Colonic mucosa (tissue), 4 donors: ENCODE measurements around the gene FNIP2. TPM values are rescaled to one million over a fixed set of nuclear protein-coding genes. Genes with fewer than 3 reads are reported as not detected.

Source experiments
- DNase-seq: peaks from one replicate; pipeline ENCODE4 v3.0.0-alpha.2; 2020
- H3K27ac ChIP-seq: fragments of 200-600 bp; one replicate; pipeline ENCODE4 v1.8.0; 2021
- H3K27me3 ChIP-seq: fragments of 200-600 bp; one replicate; pipeline ENCODE4 v1.8.0; 2021
- H3K36me3 ChIP-seq: fragments of 200-600 bp; one replicate; pipeline ENCODE4 v1.8.0; 2021
- H3K4me1 ChIP-seq: fragments of 200-600 bp; one replicate; pipeline ENCODE4 v1.8.0; 2021; ENCODE audit warnings: mild to moderate bottlenecking
- H3K4me3 ChIP-seq: fragments of 200-600 bp; one replicate; pipeline ENCODE4 v1.8.0; 2021
- H3K9ac ChIP-seq, 2 donors: one replicate each; pipeline ENCODE4 v1.7.0; 2013; ENCODE audit warnings: control low read depth in 2 of 2, low read depth in 2 of 2, low read length in 2 of 2
- H3K9me3 ChIP-seq: fragments of 200-600 bp; one replicate; pipeline ENCODE4 v1.8.0; 2021
- CTCF ChIP-seq: fragments of 200-600 bp; IDR thresholded peaks from one replicate; pipeline ENCODE4 v1.8.0; 2022; ENCODE audit warnings: antibody characterized with exemption, mild to moderate bottlenecking
- intact Hi-C: fragments of 100-400 bp; cut with DNase I; formaldehyde crosslinking; loops from one replicate; pipeline ENCODE4 v1.14.1; 2022
- total RNA-seq, 2 donors: library from RNA; stranded (reverse); fragmentation: NEBNext Ultra II Directional in 1 of 2; extraction: Animal tissue kit (Norgen Biotek cat#: 25700) in 1 of 2; gene quantifications; one replicate each; pipeline ENCODE4 v1.2.1, GENCODE V29; 2021
- donor health status: healthy.
- donor health status: DM: no; HTN: no; CAD: no.
- donor health status: DM: no; HTN: no; CAD: no.

FNIP2 gene
- total RNA-seq, 2 donors from 2014 or later = 56.2 to 89.6 TPM

DNA sequence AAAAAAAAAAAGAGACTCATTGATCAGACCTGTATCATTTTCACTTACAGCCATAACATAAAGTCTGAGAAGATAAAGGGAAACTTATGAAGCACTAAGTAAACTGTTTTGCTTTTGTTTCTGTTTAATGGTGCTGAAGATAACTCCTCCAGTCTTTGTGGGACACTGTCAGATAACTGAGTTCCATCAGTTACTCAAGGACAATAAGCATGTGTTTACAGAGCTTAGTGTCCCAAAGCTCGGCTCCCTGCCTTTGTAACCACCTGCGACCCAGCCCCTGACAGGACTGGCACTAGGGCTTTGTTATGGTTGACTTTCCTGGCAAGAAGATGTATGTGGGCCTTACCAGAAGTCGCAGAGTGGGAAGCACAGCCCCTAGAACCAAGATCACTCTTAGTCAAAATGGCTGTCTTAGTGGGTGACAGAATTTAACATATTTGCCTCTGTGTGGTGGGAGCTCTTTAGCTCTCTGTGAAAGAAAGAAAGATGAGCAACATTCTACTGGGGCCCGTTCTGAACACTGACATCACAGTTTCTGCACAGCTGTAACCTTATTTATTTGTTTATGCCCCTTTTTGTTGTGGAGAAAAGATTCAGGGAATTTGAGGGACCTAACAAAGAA lies 68.1 kb downstream of the FNIP2 start:
- no peak for DNase-seq
- H3K9ac ChIP-seq = no peak overlapping the region
- H3K4me3 ChIP-seq = no peak overlapping the region
- H3K9me3 ChIP-seq = no peaks in the 10 kb centered on the region
- no peak for TF ChIP-seq CTCF
- intact Hi-C loops = no loop called here
- peaks cover 7% of the 10 kb centered on the region for H3K36me3 ChIP-seq
- no peaks in the 10 kb centered on the region for H3K27me3 ChIP-seq
- peaks cover 5% of the 10 kb centered on the region for H3K4me1 ChIP-seq
- peak overlapping the region; percentile 16 for H3K27ac ChIP-seq

GRCh38 chr4:158837527-158838141 lies 68.8 kb downstream of the FNIP2 start:
- TF ChIP-seq CTCF = no peak
- H3K36me3 ChIP-seq = peaks cover 7% of the 10 kb centered on the region
- H3K4me3 ChIP-seq = no peak overlapping the region
- intact Hi-C loops = no loop called here
- peaks cover 5% of the 10 kb centered on the region for H3K4me1 ChIP-seq
- H3K27ac ChIP-seq = peak overlapping the region; percentile 2
- H3K27me3 ChIP-seq = no peaks in the 10 kb centered on the region
- DNase-seq = peak; percentile 39
- H3K9ac ChIP-seq = no peak overlapping the region
- H3K9me3 ChIP-seq = no peaks in the 10 kb centered on the region

DNA sequence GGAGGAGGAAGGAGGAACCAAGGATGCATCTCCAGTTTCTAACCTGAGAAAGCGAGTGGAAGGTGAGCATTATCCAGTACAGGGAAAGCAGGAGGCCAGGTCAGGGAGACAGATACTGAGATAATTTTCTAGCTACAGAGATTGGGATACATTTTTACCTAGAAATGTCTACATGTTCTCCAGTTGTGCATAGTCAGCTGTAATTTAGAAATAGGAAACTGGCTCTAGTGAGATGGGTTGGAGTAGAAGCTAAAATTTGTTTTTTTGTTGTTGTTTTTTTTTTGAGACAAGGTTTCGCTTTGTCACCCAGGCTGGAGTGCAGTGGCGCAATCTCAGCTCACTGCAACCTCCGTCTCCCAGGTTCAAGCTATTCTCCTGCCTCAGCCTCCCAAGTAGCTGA lies 71.3 kb downstream of the FNIP2 start:
- no peak for DNase-seq
- intact Hi-C loops = no loop called here
- no peaks in the 10 kb centered on the region for H3K9me3 ChIP-seq
- H3K9ac ChIP-seq = no peak overlapping the region
- peaks cover 5% of the 10 kb centered on the region for H3K4me1 ChIP-seq
- no peak overlapping the region for H3K4me3 ChIP-seq
- no peaks in the 10 kb centered on the region for H3K27me3 ChIP-seq
- no peak overlapping the region for H3K27ac ChIP-seq
- no peaks in the 10 kb centered on the region for H3K36me3 ChIP-seq
- no peak for TF ChIP-seq CTCF

DNA sequence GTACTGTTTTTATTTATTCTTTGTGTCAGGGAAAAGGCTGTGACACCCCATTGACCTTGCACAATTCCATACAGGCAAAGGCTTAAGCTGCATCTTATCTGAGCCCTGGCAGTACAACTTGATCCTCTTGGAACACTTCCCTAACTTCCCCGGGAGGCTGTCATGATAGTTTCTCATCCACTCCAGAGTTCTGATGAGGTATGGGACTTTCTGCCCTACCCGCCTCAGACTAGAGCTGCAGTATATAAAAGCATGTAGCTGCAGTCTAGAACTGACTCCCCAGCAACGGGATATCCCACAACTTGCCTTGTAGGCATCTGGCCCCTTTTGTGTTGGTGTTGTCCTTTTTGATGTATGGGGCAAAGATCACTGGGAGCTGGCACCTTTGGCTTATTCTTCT lies 72.7 kb downstream of the FNIP2 start:
- no peaks in the 10 kb centered on the region for H3K36me3 ChIP-seq
- peaks cover 5% of the 10 kb centered on the region for H3K4me1 ChIP-seq
- intact Hi-C loops = no loop called here
- TF ChIP-seq CTCF = no peak
- no peak for DNase-seq
- no peaks in the 10 kb centered on the region for H3K9me3 ChIP-seq
- H3K9ac ChIP-seq = no peak overlapping the region
- no peak overlapping the region for H3K4me3 ChIP-seq
- no peak overlapping the region for H3K27ac ChIP-seq
- no peaks in the 10 kb centered on the region for H3K27me3 ChIP-seq

DNA sequence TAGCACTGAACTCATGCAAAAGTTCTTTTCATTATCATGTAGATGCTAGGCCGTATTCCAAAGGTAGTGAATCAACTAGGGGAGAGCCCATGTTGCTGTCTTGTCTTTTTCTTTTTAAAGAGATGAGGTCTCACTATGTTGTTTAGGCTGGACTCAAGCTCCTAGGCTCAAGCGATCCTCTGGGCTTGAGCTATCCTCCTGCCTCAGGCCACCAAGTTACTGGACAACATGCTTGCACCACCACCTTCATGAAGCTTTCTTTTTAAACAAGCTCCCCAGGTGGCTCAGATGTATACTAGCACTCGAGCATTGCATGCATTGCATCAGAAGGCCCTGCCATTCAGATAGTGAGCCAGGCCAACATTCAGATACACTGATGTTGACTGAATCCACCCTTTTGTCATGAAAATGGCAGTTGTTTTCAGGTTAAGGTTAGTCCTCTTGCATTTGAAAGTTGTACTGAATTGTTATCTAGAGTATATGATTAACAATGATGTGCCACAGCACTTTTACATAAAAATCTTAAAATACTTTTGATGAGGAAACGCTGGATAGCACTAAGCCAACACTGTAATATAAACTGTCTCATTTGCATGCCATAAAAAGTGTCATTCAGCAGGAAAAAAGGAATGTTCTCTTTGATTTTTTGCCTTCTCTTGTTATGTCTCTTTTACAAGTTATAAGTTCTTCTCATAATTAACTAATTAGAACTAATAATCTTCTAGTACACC lies 76.7 kb downstream of the FNIP2 start:
- no peak overlapping the region for H3K9ac ChIP-seq
- H3K36me3 ChIP-seq = no peaks in the 10 kb centered on the region
- H3K27me3 ChIP-seq = no peaks in the 10 kb centered on the region
- TF ChIP-seq CTCF = no peak
- no peaks in the 10 kb centered on the region for H3K9me3 ChIP-seq
- H3K4me1 ChIP-seq = no peaks in the 10 kb centered on the region
- no peak overlapping the region for H3K4me3 ChIP-seq
- no peak for DNase-seq
- intact Hi-C loops = no loop called here
- H3K27ac ChIP-seq = no peak overlapping the region
